GM12864 (cell line): Measurements from ENCODE around the gene MTG2.

ENCODE experiments used
- DNase-seq: peaks from one replicate; pipeline ENCODE4 v3.0.0-alpha.2; 2011; ENCODE audit warnings: low read depth
- H3K4me3 ChIP-seq: 2 replicates; pipeline ENCODE4 v1.5.1; 2011; ENCODE audit warnings: mild to moderate bottlenecking, low read depth, low read length, control low read depth
- TF ChIP-seq, protein P1 (sequence below): IDR thresholded peaks from 2 replicates; pipeline ENCODE4 v1.5.1; 2011; ENCODE audit warnings: low read depth, mild to moderate bottlenecking, moderate library complexity, low read length, control low read depth, inconsistent platforms; ENCODE audit errors: missing control alignments

MTG2 gene

DNA sequence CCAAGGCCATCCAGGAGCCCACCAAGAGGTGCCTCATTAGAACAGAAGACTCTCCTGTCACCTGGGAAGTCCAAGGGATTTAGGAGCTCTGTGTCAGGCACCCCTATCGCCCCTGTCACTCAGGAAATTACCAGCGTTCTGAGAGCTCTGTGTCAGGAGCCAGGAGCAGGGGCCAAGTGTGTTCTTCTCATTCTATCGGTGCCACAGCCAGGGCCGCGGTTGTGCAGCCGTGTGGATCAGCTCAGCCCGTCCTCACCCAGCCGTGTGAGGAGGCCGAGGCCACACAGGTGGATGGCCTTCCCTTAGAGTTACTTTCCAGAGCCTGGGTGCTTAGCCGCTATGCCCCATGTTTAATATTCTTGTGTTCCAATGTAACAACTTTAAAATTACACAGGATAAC lies 9.8 kb downstream of the MTG2 start:
- H3K4me3 ChIP-seq: no peak overlapping the region
- DNase-seq: no peak
- TF ChIP-seq, protein P1, sequence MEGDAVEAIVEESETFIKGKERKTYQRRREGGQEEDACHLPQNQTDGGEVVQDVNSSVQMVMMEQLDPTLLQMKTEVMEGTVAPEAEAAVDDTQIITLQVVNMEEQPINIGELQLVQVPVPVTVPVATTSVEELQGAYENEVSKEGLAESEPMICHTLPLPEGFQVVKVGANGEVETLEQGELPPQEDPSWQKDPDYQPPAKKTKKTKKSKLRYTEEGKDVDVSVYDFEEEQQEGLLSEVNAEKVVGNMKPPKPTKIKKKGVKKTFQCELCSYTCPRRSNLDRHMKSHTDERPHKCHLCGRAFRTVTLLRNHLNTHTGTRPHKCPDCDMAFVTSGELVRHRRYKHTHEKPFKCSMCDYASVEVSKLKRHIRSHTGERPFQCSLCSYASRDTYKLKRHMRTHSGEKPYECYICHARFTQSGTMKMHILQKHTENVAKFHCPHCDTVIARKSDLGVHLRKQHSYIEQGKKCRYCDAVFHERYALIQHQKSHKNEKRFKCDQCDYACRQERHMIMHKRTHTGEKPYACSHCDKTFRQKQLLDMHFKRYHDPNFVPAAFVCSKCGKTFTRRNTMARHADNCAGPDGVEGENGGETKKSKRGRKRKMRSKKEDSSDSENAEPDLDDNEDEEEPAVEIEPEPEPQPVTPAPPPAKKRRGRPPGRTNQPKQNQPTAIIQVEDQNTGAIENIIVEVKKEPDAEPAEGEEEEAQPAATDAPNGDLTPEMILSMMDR: no peak

DNA sequence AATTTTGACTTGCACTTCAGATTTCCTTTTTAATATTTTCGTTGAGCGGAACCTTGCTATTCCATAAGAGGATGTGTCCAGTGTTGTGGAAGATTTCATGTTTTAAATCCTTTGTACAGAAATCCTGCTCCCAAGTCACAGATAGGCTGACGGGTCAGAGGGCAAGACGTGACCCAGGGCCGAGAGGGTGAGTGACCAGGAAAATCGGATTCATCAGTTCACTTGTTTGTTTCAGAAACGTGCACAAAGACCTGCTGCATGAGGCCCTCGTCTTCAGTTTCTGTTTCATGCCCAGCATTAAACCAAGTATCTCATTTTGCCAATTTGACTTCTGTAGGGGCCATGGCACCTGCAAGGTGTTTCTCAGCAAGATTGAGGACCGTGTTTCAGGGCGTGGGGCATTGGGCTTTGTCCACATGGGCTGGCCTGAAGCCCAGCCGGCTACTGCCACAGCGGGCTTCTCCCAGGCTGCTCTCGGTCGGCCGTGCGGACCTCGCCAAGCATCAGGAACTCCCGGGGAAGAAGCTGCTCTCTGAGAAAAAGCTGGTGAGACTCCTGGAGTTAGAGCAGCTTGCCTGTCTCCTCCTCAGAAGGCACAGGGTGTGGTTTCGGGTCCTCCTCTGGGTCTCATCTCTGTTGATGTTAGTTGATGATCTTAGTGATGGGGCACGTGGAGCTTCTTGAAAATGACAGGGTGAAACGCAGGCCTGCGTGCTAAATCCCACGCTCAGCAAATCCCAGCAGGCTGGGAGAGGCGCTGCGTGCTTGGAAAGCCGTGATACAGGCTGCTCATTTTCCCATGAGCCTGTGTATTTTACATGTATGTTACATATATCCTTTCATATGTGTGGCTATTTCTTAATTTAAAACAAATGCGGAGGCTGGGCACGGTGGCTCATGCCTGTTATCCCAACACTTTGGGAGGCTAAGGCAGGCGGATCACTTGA lies 10.5 kb downstream of the MTG2 start:
- TF ChIP-seq, protein P1: no peak
- DNase-seq: no peak
- H3K4me3 ChIP-seq: no peak overlapping the region

DNA sequence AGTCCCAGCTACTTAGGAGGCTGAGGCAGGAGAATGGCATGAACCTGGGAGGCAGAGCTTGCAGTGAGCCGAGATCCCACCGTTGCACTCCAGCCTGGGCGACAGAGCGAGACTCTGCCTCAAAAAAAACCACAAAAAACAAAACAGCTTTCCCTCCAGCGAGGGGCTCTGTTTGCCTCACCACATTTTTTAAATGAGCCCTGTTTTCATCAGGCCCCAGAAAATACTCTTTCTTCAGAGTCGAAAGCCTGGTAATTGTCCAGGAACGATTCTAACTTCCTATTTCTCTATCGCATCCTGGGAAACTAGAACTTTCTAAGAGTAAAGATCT lies 12.2 kb downstream of the MTG2 start:
- TF ChIP-seq, protein P1: no peak
- H3K4me3 ChIP-seq: no peak overlapping the region
- no peak for DNase-seq

DNA sequence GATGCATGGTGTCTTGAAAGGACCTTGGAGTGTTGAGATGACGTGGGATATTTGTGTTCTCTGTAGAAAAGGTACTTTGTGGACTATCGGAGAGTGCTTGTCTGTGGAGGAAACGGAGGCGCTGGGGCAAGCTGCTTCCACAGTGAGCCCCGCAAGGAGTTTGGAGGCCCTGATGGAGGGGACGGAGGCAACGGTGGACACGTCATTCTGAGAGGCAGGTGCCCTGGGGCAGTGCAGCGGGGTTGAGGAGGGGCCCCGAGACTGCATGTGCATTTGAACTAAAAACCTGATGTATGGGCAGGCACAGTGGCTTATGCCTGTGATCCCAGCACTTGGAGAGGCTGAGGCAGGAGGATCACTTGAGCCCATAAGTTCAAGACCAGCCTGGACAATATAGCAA lies 12.9 kb downstream of the MTG2 start:
- TF ChIP-seq, protein P1: no peak
- DNase-seq: no peak
- no peak overlapping the region for H3K4me3 ChIP-seq

DNA sequence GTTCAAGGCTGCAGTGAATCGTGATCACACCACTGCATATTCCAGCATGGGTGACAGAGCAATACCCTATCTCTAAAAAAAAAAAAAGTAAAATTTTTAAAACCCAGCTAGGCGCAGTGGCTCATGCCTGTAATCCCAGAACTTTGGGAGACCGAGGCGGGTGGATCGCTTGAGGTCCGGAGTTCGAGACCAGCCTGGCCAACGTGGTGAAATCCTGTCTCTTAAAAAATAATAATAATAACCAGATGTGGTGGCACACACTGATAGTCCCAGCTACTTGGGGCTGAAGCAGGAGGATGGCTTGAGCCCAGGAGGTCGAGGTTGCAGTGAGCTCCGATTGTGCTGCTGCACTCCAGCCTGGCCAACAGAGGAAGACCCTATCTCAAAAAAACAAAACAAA lies 13.5 kb downstream of the MTG2 start:
- DNase-seq: no peak
- H3K4me3 ChIP-seq: no peak overlapping the region
- TF ChIP-seq, protein P1: no peak

DNA sequence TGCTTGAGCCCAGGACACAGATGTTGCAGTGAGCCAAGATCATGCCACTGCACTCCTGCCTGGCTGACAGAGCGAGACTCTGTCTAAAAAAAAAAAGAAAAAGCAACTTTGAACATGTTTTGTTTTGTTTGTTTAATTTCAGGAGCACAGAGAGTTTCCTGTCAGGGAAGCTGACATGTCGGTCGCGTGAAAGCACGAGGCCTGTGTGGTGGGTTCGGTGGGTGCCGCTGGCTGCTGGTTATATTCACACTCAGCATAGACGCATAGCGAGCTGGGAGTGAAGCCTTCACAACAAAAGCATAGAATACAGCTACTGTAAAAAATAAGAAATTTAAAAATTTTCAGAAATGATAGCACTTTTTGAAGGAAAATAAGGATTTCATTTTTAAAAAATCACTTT lies 14.5 kb downstream of the MTG2 start:
- H3K4me3 ChIP-seq: no peak overlapping the region
- TF ChIP-seq, protein P1: no peak
- DNase-seq: no peak

DNA sequence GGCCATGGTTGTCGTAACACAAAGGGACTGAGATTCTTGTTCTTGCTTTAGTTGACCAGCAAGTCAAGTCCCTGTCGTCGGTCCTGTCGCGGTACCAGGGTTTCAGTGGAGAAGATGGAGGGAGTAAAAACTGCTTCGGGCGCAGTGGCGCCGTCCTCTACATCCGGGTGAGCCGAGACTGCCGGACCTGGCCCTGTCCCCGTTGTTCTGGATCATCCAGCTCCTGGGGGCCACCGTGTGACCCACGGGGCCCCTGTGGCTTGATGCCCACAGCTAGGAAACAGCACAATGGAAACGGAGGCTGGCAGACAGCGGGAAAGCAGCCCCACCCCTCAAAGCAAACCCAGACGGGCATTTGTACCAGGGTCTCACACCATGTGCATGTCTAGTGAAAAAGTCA lies 15.0 kb downstream of the MTG2 start:
- TF ChIP-seq, protein P1: no peak
- no peak for DNase-seq
- no peak overlapping the region for H3K4me3 ChIP-seq
